ENCODE measurements around the gene STIM2. TPM values are rescaled to one million over a fixed set of nuclear protein-coding genes. Genes with fewer than 3 reads are reported as not detected.

Gene STIM2
- total RNA-seq, 2 donors from 2014 or later, result 23.2 to 24.5 TPM

GRCh38 chr4:26854701-26855100 lies 5.9 kb upstream of the STIM2 start:
- no peak overlapping the region for H3K4me3 Mint-ChIP-seq
- 66 to 76% methylated on average over 5 to 6 of the region's 6 CpGs for WGBS, 2 experiments (ENCODE audit: insufficient coverage in 1 of 2, insufficient read length in 1 of 2)
- no peak overlapping the region for H3K9ac ChIP-seq (ENCODE audit: extremely low read depth, low read length, poor library complexity, severe bottlenecking)
- H3K36me3 ChIP-seq (ENCODE audit: control insufficient read depth, insufficient read depth, low read length), result no peaks in the 10 kb centered on the region
- H3K27me3 Mint-ChIP-seq (ENCODE audit: insufficient read depth), result no peaks in the 10 kb centered on the region
- H3K9me3 Mint-ChIP-seq, result no peaks in the 10 kb centered on the region
- no peaks in the 10 kb centered on the region for H3K9me3 ChIP-seq (ENCODE audit: control insufficient read depth, low read length)
- peaks cover 4% of the 10 kb centered on the region for H3K4me1 ChIP-seq (ENCODE audit: control insufficient read depth, insufficient read depth, low read length)
- H3K4me3 ChIP-seq (ENCODE audit: low read length), result no peak overlapping the region
- no peaks in the 10 kb centered on the region for H3K27me3 ChIP-seq (ENCODE audit: control insufficient read depth, insufficient read depth, low read length, poor library complexity, severe bottlenecking)
- no peak for DNase-seq
- H3K36me3 Mint-ChIP-seq (ENCODE audit: low read depth), result no peaks in the 10 kb centered on the region
- H3K27ac Mint-ChIP-seq, result no peak overlapping the region
- H3K4me1 Mint-ChIP-seq, result peaks cover 17% of the 10 kb centered on the region
- no peak overlapping the region for H3K27ac ChIP-seq (ENCODE audit: low read depth, low read length)
- TF ChIP-seq, protein P1, sequence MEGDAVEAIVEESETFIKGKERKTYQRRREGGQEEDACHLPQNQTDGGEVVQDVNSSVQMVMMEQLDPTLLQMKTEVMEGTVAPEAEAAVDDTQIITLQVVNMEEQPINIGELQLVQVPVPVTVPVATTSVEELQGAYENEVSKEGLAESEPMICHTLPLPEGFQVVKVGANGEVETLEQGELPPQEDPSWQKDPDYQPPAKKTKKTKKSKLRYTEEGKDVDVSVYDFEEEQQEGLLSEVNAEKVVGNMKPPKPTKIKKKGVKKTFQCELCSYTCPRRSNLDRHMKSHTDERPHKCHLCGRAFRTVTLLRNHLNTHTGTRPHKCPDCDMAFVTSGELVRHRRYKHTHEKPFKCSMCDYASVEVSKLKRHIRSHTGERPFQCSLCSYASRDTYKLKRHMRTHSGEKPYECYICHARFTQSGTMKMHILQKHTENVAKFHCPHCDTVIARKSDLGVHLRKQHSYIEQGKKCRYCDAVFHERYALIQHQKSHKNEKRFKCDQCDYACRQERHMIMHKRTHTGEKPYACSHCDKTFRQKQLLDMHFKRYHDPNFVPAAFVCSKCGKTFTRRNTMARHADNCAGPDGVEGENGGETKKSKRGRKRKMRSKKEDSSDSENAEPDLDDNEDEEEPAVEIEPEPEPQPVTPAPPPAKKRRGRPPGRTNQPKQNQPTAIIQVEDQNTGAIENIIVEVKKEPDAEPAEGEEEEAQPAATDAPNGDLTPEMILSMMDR (conservative IDR thresholded peaks at IDR 0.05), result no peak

GRCh38 chr4:26856906-26857277 lies 3.7 kb upstream of the STIM2 start:
- DNase-seq, result no peak
- peaks cover 25% of the 10 kb centered on the region for H3K4me1 Mint-ChIP-seq
- no peak overlapping the region for H3K27ac ChIP-seq (ENCODE audit: low read depth, low read length)
- peak overlapping the region; percentile 96 for H3K4me3 ChIP-seq (ENCODE audit: low read length)
- no peaks in the 10 kb centered on the region for H3K36me3 ChIP-seq (ENCODE audit: control insufficient read depth, insufficient read depth, low read length)
- 35 to 54% methylated on average over 5 to 7 of the region's 7 CpGs for WGBS, 2 experiments (ENCODE audit: insufficient coverage in 1 of 2, insufficient read length in 1 of 2)
- H3K9me3 Mint-ChIP-seq, result no peaks in the 10 kb centered on the region
- no peaks in the 10 kb centered on the region for H3K27me3 ChIP-seq (ENCODE audit: control insufficient read depth, insufficient read depth, low read length, poor library complexity, severe bottlenecking)
- no peaks in the 10 kb centered on the region for H3K36me3 Mint-ChIP-seq (ENCODE audit: low read depth)
- TF ChIP-seq, protein P1 (conservative IDR thresholded peaks at IDR 0.05), result no peak
- no peaks in the 10 kb centered on the region for H3K9me3 ChIP-seq (ENCODE audit: control insufficient read depth, low read length)
- H3K4me3 Mint-ChIP-seq, result peak overlapping the region; percentile 87
- no peaks in the 10 kb centered on the region for H3K27me3 Mint-ChIP-seq (ENCODE audit: insufficient read depth)
- H3K27ac Mint-ChIP-seq, result peak overlapping the region; percentile 89
- H3K4me1 ChIP-seq (ENCODE audit: control insufficient read depth, insufficient read depth, low read length), result peaks cover 4% of the 10 kb centered on the region
- H3K9ac ChIP-seq (ENCODE audit: extremely low read depth, low read length, poor library complexity, severe bottlenecking), result no peak overlapping the region

DNA sequence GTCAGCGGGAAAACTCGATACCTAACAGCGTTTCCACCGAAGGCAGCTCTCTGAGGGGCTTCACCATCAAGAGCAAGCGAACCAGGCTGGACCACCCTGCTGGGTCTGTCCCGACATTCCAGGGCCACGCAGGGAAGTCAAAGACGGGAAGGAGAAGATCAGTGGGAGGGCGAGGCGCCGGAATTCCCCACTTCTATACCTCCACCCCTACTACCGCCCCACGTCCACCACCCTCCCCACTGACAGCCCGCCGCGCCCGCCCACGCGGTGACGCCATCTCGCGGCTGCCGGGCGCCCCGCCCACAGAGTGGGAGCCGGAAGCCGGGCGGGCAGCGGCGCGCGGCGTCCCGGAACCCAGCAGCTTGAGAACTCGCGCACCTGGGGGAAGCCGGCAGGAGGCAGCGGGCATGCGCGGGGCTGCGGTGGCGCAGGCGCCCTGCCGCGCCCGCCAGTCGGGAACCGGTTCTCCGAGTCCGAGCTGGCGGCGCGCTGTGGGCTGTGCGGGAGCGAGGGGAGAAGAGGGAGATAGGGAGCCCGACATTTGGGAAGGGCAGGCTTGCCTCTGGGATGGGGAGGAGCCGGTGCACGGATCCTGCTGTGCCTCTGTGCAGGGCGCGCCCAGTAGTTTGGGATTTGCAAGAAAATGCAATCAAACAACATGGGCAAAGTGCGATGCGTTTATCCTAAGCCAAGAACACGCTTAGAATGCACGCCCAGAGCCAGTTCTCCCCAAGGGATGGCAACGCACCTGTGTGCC lies 3.2 kb upstream of the STIM2 start:
- Histone ChIP-seq H3K4me1 (ENCODE audit: control insufficient read depth, insufficient read depth, low read length) (peaks cover 4% of the 10 kb centered on the region), H3K27ac (ENCODE audit: low read depth, low read length) (no peak overlapping the region), H3K4me3 (ENCODE audit: low read length) (peak overlapping the region; percentile 96), H3K27me3 (ENCODE audit: control insufficient read depth, insufficient read depth, low read length, poor library complexity, severe bottlenecking) (no peaks in the 10 kb centered on the region), H3K36me3 (ENCODE audit: control insufficient read depth, insufficient read depth, low read length) (no peaks in the 10 kb centered on the region), H3K9me3 (ENCODE audit: control insufficient read depth, low read length) (no peaks in the 10 kb centered on the region), H3K9ac (ENCODE audit: extremely low read depth, low read length, poor library complexity, severe bottlenecking) (peak overlapping the region; percentile 47)
- Mint-ChIP-seq H3K36me3 (ENCODE audit: low read depth) (no peaks in the 10 kb centered on the region), H3K27me3 (ENCODE audit: insufficient read depth) (no peaks in the 10 kb centered on the region), H3K4me3 (peak overlapping the region; percentile 87), H3K27ac (peak overlapping the region; percentile 89), H3K9me3 (no peaks in the 10 kb centered on the region), H3K4me1 (peaks cover 29% of the 10 kb centered on the region)
- DNase-seq, result peak; percentile 93
- 1% methylated on average over 27 to 65 of the region's 65 CpGs for WGBS, 2 experiments (ENCODE audit: insufficient coverage in 1 of 2, insufficient read length in 1 of 2)
- TF ChIP-seq, protein P1 (conservative IDR thresholded peaks at IDR 0.05), result peak; percentile 18
